Parathyroid adenoma (tissue), 2 donors: ENCODE results near the gene GPATCH2L.

ENCODE experiments used
- H2AFZ ChIP-seq: fragments of 300-600 bp; sonication (generic); one replicate; pipeline ENCODE4 v1.7.0; 2017; ENCODE audit warnings: antibody characterized with exemption, mild to moderate bottlenecking
- H3K27ac ChIP-seq: fragments of 300-600 bp; sonication (generic); one replicate; pipeline ENCODE4 v1.7.0; 2017
- H3K27me3 ChIP-seq: fragments of 300-600 bp; sonication (generic); one replicate; pipeline ENCODE4 v1.7.0; 2017; ENCODE audit warnings: low read length; ENCODE audit not compliant: control insufficient read depth, insufficient read depth
- H3K36me3 ChIP-seq: fragments of 300-600 bp; sonication (generic); one replicate; pipeline ENCODE4 v1.7.0; 2017; ENCODE audit warnings: low read length; ENCODE audit not compliant: control insufficient read depth, insufficient read depth
- H3K4me1 ChIP-seq: fragments of 300-600 bp; sonication (generic); one replicate; pipeline ENCODE4 v1.7.0; 2017; ENCODE audit warnings: control low read depth
- H3K4me2 ChIP-seq: fragments of 300-600 bp; sonication (generic); one replicate; pipeline ENCODE4 v1.7.0; 2017; ENCODE audit warnings: low read length
- H3K4me3 ChIP-seq: fragments of 300-600 bp; sonication (generic); one replicate; pipeline ENCODE4 v1.7.0; 2017; ENCODE audit warnings: low read depth, low read length
- H3K79me2 ChIP-seq: fragments of 300-600 bp; sonication (generic); one replicate; pipeline ENCODE4 v1.7.0; 2017; ENCODE audit warnings: control low read depth
- H3K9ac ChIP-seq: fragments of 300-600 bp; sonication (generic); one replicate; pipeline ENCODE4 v1.7.0; 2017; ENCODE audit warnings: mild to moderate bottlenecking
- H3K9me3 ChIP-seq: fragments of 300-600 bp; sonication (generic); one replicate; pipeline ENCODE4 v1.7.0; 2017; ENCODE audit warnings: low read length; ENCODE audit not compliant: control insufficient read depth
- CTCF ChIP-seq: fragments of 300-600 bp; sonication (generic); IDR thresholded peaks from one replicate; pipeline ENCODE4 v1.7.0; 2017; ENCODE audit warnings: antibody characterized with exemption, mild to moderate bottlenecking
- donor health status: primary hyperparathyroidism.

Gene GPATCH2L

DNA sequence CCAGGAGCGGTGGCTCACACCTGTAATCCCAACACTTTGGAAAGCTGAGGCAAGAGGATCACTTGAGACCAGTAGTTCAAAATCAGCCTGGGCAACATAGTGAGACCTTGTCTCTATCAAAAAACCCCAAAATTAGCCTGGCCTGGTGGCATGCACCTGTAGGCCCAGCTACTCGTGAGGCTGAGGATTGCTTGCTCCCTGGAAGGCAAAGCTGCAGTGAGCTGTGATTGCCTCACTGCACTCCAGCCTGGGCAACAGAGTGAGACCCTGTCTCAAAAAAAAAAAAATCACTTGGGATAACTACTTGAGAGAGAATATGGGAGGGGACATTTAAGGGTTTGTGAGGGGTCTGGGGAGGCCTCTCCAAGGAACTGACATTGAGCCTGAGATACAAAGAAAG lies 109.0 kb downstream of the GPATCH2L start:
- Histone ChIP-seq H3K9ac (no peak overlapping the region), H3K27ac (no peak overlapping the region), H3K36me3 (no peaks in the 10 kb centered on the region), H3K9me3 (no peaks in the 10 kb centered on the region), H3K4me2 (no peak overlapping the region), H3K79me2 (no peaks in the 10 kb centered on the region), H3K4me3 (no peak overlapping the region), H3K27me3 (no peaks in the 10 kb centered on the region), H3K4me1 (no peaks in the 10 kb centered on the region), H2AFZ (no peak overlapping the region)
- TF ChIP-seq CTCF = no peak

GRCh38 chr14:76261371-76261811 lies 109.7 kb downstream of the GPATCH2L start:
- no peak overlapping the region for H3K9ac ChIP-seq
- H3K27ac ChIP-seq = no peak overlapping the region
- H3K79me2 ChIP-seq = no peaks in the 10 kb centered on the region
- no peak overlapping the region for H3K4me3 ChIP-seq
- no peak overlapping the region for H3K4me2 ChIP-seq
- H2AFZ ChIP-seq = no peak overlapping the region
- no peak for TF ChIP-seq CTCF
- H3K4me1 ChIP-seq = no peaks in the 10 kb centered on the region
- H3K9me3 ChIP-seq = no peaks in the 10 kb centered on the region
- no peaks in the 10 kb centered on the region for H3K27me3 ChIP-seq
- no peaks in the 10 kb centered on the region for H3K36me3 ChIP-seq

- no peaks in the 10 kb centered on the region for H3K79me2 ChIP-seq
- no peak overlapping the region for H3K9ac ChIP-seq
- no peaks in the 10 kb centered on the region for H3K4me1 ChIP-seq
- H3K4me2 ChIP-seq = no peak overlapping the region
- H2AFZ ChIP-seq = no peak overlapping the region
- H3K9me3 ChIP-seq = no peaks in the 10 kb centered on the region
- H3K27me3 ChIP-seq = no peaks in the 10 kb centered on the region
- TF ChIP-seq CTCF = no peak
- no peak overlapping the region for H3K4me3 ChIP-seq
- no peak overlapping the region for H3K27ac ChIP-seq
- no peaks in the 10 kb centered on the region for H3K36me3 ChIP-seq
These were observed 110.9 kb downstream of the GPATCH2L start for GRCh38 chr14:76262641-76263040.
